ENCODE results near the gene PPP6R2.
A peak's percentile ranks its signal among the peaks of the same experiment; 100 is the strongest.

PPP6R2 gene

GRCh38 chr22:50477923-50478322 lies 134.8 kb downstream of the PPP6R2 start:
- peaks cover 15% of the 10 kb centered on the region for H3K4me1 ChIP-seq (ENCODE audit: insufficient read depth, poor library complexity, severe bottlenecking)
- H3K4me3 ChIP-seq (ENCODE audit: severe bottlenecking) = no peak overlapping the region
- no peak overlapping the region for H3K27ac ChIP-seq (ENCODE audit: poor library complexity, severe bottlenecking)
- ATAC-seq (ENCODE audit: low read depth) (no peak), DNase-seq (ENCODE audit: low spot score) (no peak)
- no peaks in the 10 kb centered on the region for H3K9me3 ChIP-seq (ENCODE audit: severe bottlenecking)
- peaks cover 6% of the 10 kb centered on the region for H3K27me3 ChIP-seq (ENCODE audit: insufficient read depth, poor library complexity, severe bottlenecking)
- no peak for TF ChIP-seq CTCF (IDR thresholded peaks at IDR 0.05; ENCODE audit: poor library complexity, severe bottlenecking)
- no peaks in the 10 kb centered on the region for H3K36me3 ChIP-seq (ENCODE audit: low read depth)

GRCh38 chr22:50479721-50480120 lies 136.6 kb downstream of the PPP6R2 start:
- Histone ChIP-seq H3K9me3 (ENCODE audit: severe bottlenecking) (no peaks in the 10 kb centered on the region), H3K27ac (ENCODE audit: poor library complexity, severe bottlenecking) (no peak overlapping the region), H3K4me1 (ENCODE audit: insufficient read depth, poor library complexity, severe bottlenecking) (peaks cover 9% of the 10 kb centered on the region), H3K27me3 (ENCODE audit: insufficient read depth, poor library complexity, severe bottlenecking) (peaks cover 6% of the 10 kb centered on the region), H3K36me3 (ENCODE audit: low read depth) (no peaks in the 10 kb centered on the region), H3K4me3 (ENCODE audit: severe bottlenecking) (no peak overlapping the region)
- DNase-seq (ENCODE audit: low spot score) (no peak), ATAC-seq (ENCODE audit: low read depth) (no peak)
- TF ChIP-seq CTCF (IDR thresholded peaks at IDR 0.05; ENCODE audit: poor library complexity, severe bottlenecking) = no peak

- Histone ChIP-seq H3K36me3 (ENCODE audit: low read depth) (no peaks in the 10 kb centered on the region), H3K4me3 (ENCODE audit: severe bottlenecking) (peak overlapping the region; percentile 75), H3K4me1 (ENCODE audit: insufficient read depth, poor library complexity, severe bottlenecking) (peaks cover 10% of the 10 kb centered on the region), H3K9me3 (ENCODE audit: severe bottlenecking) (no peaks in the 10 kb centered on the region), H3K27me3 (ENCODE audit: insufficient read depth, poor library complexity, severe bottlenecking) (peaks cover 6% of the 10 kb centered on the region), H3K27ac (ENCODE audit: poor library complexity, severe bottlenecking) (no peak overlapping the region)
- no peak for TF ChIP-seq CTCF (IDR thresholded peaks at IDR 0.05; ENCODE audit: poor library complexity, severe bottlenecking)
- no peak for ATAC-seq (ENCODE audit: low read depth)
- DNase-seq (ENCODE audit: low spot score) = no peak
Measured at GRCh38 chr22:50481045-50481439, 137.9 kb downstream of the PPP6R2 start.

GRCh38 chr22:50481440-50482106 lies 138.4 kb downstream of the PPP6R2 start, which contains the start of gene ADM2:
Gene ADM2, plus strand, starts transcription at chr22:50481543. Its CDS starts 305 bp downstream, at chr22:50481848.
- peak; percentile 36; the same call in 2 of the 3 replicates for ATAC-seq (ENCODE audit: low read depth)
- Histone ChIP-seq H3K27ac (ENCODE audit: poor library complexity, severe bottlenecking) (no peak within 1 kb of the TSS), H3K27me3 (ENCODE audit: insufficient read depth, poor library complexity, severe bottlenecking) (peaks cover 6% of the 10 kb centered on the region), H3K4me3 (ENCODE audit: severe bottlenecking) (peak within 1 kb of the TSS; percentile 75), H3K4me1 (ENCODE audit: insufficient read depth, poor library complexity, severe bottlenecking) (peaks cover 9% of the 10 kb centered on the region), H3K36me3 (ENCODE audit: low read depth) (no peaks in the 10 kb centered on the region), H3K9me3 (ENCODE audit: severe bottlenecking) (no peaks in the 10 kb centered on the region)
- TF ChIP-seq CTCF (IDR thresholded peaks at IDR 0.05; ENCODE audit: poor library complexity, severe bottlenecking) = no peak
- no peak for DNase-seq (ENCODE audit: low spot score)

Data from RWPE2 (cell line).